NCI-H82 treated with DMSO at 0.1 percent for 48 hours (cell line): ENCODE results near the gene GLYATL3.

ENCODE experiments used
- DNase-seq: peaks from one replicate; lab custom pipeline; 2025; ENCODE audit not compliant: unreplicated experiment; lab: John Stamatoyannopoulos, UW

The GLYATL3 gene

GRCh38 chr6:49514571-49515484 lies 15.1 kb downstream of the GLYATL3 start:
- DNase-seq = no peak

GRCh38 chr6:49515485-49516146 lies 15.9 kb downstream of the GLYATL3 start:
- no peak for DNase-seq

- no peak for DNase-seq
These were observed 16.4 kb downstream of the GLYATL3 start for GRCh38 chr6:49516147-49516505.

- no peak for DNase-seq
These were observed 18.2 kb downstream of the GLYATL3 start for GRCh38 chr6:49517919-49518318.

- no peak for DNase-seq
These were observed 19.9 kb downstream of the GLYATL3 start for GRCh38 chr6:49519660-49520059.

GRCh38 chr6:49522710-49523593 lies 23.2 kb downstream of the GLYATL3 start:
- no peak for DNase-seq

- DNase-seq = no peak
These were observed 24.2 kb downstream of the GLYATL3 start for GRCh38 chr6:49523901-49524300.

GRCh38 chr6:49524541-49524940 lies 24.8 kb downstream of the GLYATL3 start:
- DNase-seq = no peak

GRCh38 chr6:49526598-49526997 lies 26.9 kb downstream of the GLYATL3 start:
- no peak for DNase-seq

- DNase-seq = no peak
These were observed 27.6 kb downstream of the GLYATL3 start for GRCh38 chr6:49527320-49527719.

- DNase-seq = peak; percentile 61
These were observed 28.8 kb downstream of the GLYATL3 start for GRCh38 chr6:49528571-49528970.

GRCh38 chr6:49530141-49530776 lies 30.5 kb downstream of the GLYATL3 start:
- no peak for DNase-seq

- peak; percentile 65 for DNase-seq
These were observed 32.2 kb downstream of the GLYATL3 start for GRCh38 chr6:49531774-49532569.

GRCh38 chr6:49535795-49536194 lies 36.1 kb downstream of the GLYATL3 start:
- DNase-seq = no peak

- DNase-seq = no peak
These were observed 39.4 kb downstream of the GLYATL3 start for GRCh38 chr6:49539102-49539501.

- DNase-seq = no peak
These were observed 40.9 kb downstream of the GLYATL3 start for GRCh38 chr6:49540614-49541013.

GRCh38 chr6:49541210-49541724 lies 41.5 kb downstream of the GLYATL3 start:
- DNase-seq = peak; percentile 91

GRCh38 chr6:49541936-49542335 lies 42.2 kb downstream of the GLYATL3 start:
- DNase-seq = peak; percentile 78

- DNase-seq = no peak
These were observed 43.5 kb downstream of the GLYATL3 start for GRCh38 chr6:49543087-49543858.
